Mucosa of rectum (tissue), 2 donors: Measurements from ENCODE around the gene ZBBX.
"Not testable (repeated sequence)": the region's sequence is repeated elsewhere in the genome, so short reads cannot be mapped to it uniquely, and the experiment has no call there.

Experiments
- H3K27ac ChIP-seq, 2 donors: one replicate each; pipeline ENCODE4 v1.7.0; 2013; ENCODE audit warnings: inconsistent platforms in 2 of 2, low read depth in 2 of 2, low read length in 2 of 2
- H3K27me3 ChIP-seq, 2 donors: one replicate each; pipeline ENCODE4 v1.7.0; 2013; ENCODE audit warnings: low read length in 2 of 2; ENCODE audit not compliant: control insufficient read depth in 2 of 2, insufficient read depth in 2 of 2
- H3K36me3 ChIP-seq, 2 donors: one replicate each; pipeline ENCODE4 v1.7.0; 2013; ENCODE audit warnings: low read length in 2 of 2; ENCODE audit not compliant: control insufficient read depth in 2 of 2, insufficient read depth in 2 of 2
- H3K4me1 ChIP-seq, 2 donors: one replicate each; pipeline ENCODE4 v1.7.0; 2013; ENCODE audit warnings: low read length in 2 of 2, mild to moderate bottlenecking in 1 of 2; ENCODE audit not compliant: control insufficient read depth in 2 of 2, insufficient read depth in 2 of 2
- H3K4me3 ChIP-seq, 2 donors: one replicate each; pipeline ENCODE4 v1.7.0; 2013; ENCODE audit warnings: low read length in 2 of 2
- H3K9ac ChIP-seq, 2 donors: one replicate each; pipeline ENCODE4 v1.7.0; 2013; ENCODE audit warnings: low read length in 2 of 2, low read depth in 1 of 2, mild to moderate bottlenecking in 1 of 2
- H3K9me3 ChIP-seq, 2 donors: one replicate each; pipeline ENCODE4 v1.7.0; 2013; ENCODE audit warnings: low read length in 2 of 2; ENCODE audit not compliant: control insufficient read depth in 2 of 2
- donor health status: healthy.
- donor health status: Normal muscosa, but diverticular disease.

Gene ZBBX, protein sequence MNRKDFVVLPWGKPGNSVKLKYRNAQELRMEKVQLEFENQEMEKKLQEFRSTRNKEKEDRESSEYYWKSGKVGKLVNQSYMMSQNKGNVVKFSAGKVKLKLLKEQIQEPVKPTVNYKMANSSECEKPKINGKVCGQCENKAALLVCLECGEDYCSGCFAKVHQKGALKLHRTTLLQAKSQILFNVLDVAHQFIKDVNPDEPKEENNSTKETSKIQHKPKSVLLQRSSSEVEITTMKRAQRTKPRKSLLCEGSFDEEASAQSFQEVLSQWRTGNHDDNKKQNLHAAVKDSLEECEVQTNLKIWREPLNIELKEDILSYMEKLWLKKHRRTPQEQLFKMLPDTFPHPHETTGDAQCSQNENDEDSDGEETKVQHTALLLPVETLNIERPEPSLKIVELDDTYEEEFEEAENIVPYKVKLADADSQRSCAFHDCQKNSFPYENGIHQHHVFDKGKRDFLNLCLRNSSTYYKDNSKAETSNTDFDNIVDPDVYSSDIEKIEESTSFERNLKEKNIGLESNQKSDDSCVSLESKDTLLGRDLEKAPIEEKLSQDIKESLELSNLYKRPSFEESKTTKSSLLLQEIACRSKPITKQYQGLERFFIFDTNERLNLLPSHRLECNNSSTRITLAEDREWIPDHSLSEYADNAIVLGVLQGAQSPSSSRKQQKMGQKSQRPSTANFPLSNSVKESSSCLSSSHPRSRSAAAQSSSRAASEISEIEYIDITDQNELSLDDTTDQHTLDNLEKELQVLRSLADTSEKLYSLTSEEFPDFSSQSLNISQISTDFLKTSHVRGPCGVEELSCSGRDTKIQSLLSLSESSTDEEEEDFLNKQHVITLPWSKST

GRCh38 chr3:167380004-167380689 is at the start of gene ZBBX:
TSS of gene ZBBX (minus strand) at chr3:167380297. CDS start at chr3:167372901, 7,396 bp downstream.
- Histone ChIP-seq H3K9me3 (no peaks in the 10 kb centered on the region), H3K4me1 (no peaks in the 10 kb centered on the region), H3K27ac (no peak within 1 kb of the TSS), H3K27me3 (no peaks in the 10 kb centered on the region), H3K4me3 (peak within 1 kb of the TSS; percentile 14 to 63), H3K9ac (no peak within 1 kb of the TSS), H3K36me3 (no peaks in the 10 kb centered on the region)

DNA sequence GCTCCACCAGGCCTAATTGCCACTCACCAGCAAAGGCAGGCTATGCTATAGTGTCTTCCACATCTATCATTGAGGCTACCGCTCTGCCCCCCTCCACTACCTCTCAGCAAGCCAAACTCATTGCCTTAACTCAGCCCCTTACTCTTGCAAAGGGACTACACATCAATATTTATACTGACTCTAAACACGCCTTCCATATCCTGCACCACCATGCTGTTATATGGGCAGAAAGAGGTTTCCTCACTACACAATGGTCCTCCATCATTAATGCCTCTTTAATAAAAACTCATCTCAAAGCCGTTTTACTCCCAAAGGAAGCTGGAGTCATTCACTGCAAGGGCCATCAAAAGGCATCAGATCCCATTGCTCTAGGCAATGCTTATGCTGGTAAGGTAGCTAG is 46.9 kb upstream of the ZBBX start:
- H3K4me1 ChIP-seq, H3K4me3 ChIP-seq, H3K27me3 ChIP-seq, H3K36me3 ChIP-seq, H3K9me3 ChIP-seq, H3K27ac ChIP-seq, H3K9ac ChIP-seq: not testable (repeated sequence)

GRCh38 chr3:167422396-167422795 is 42.3 kb upstream of the ZBBX start:
- H3K27me3 ChIP-seq, H3K36me3 ChIP-seq, H3K4me1 ChIP-seq, H3K4me3 ChIP-seq, H3K9ac ChIP-seq, H3K9me3 ChIP-seq, H3K27ac ChIP-seq: not testable (repeated sequence)

DNA sequence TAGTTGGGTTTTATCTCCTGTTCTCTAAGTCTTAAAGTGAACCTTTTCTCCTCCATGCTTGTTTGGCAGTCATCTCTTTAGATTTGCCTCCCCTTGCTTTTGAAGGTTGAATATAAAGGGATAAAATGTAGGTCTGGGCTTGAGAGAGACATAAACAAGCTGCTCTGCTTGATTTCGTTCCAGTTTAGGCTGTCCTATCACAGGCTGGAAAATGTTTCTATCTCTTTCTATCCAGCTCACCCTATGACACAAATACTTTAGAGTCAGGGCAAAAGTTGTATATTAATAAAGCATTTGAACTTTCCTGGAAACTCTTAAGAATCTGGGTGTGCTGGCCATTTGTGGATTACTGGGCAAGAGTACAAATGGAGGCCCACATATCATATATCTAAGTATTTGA is 29.5 kb upstream of the ZBBX start:
- Histone ChIP-seq H3K9me3 (no peaks in the 10 kb centered on the region), H3K4me1 (no peaks in the 10 kb centered on the region), H3K9ac (no peak overlapping the region), H3K4me3 (no peak overlapping the region), H3K27me3 (no peaks in the 10 kb centered on the region), H3K36me3 (no peaks in the 10 kb centered on the region), H3K27ac (no peak overlapping the region)

GRCh38 chr3:167406876-167407492 is 26.9 kb upstream of the ZBBX start:
- H3K27ac ChIP-seq: no peak overlapping the region
- H3K4me1 ChIP-seq: no peaks in the 10 kb centered on the region
- no peaks in the 10 kb centered on the region for H3K27me3 ChIP-seq
- H3K36me3 ChIP-seq: no peaks in the 10 kb centered on the region
- H3K9me3 ChIP-seq: no peaks in the 10 kb centered on the region
- H3K9ac ChIP-seq: no peak overlapping the region
- no peak overlapping the region for H3K4me3 ChIP-seq

- H3K36me3 ChIP-seq: no peaks in the 10 kb centered on the region
- H3K9me3 ChIP-seq: no peaks in the 10 kb centered on the region
- H3K9ac ChIP-seq: no peak overlapping the region
- no peaks in the 10 kb centered on the region for H3K27me3 ChIP-seq
- H3K4me1 ChIP-seq: no peaks in the 10 kb centered on the region
- no peak overlapping the region for H3K4me3 ChIP-seq
- H3K27ac ChIP-seq: no peak overlapping the region
These were observed 17.7 kb upstream of the ZBBX start for GRCh38 chr3:167397826-167398225.

DNA sequence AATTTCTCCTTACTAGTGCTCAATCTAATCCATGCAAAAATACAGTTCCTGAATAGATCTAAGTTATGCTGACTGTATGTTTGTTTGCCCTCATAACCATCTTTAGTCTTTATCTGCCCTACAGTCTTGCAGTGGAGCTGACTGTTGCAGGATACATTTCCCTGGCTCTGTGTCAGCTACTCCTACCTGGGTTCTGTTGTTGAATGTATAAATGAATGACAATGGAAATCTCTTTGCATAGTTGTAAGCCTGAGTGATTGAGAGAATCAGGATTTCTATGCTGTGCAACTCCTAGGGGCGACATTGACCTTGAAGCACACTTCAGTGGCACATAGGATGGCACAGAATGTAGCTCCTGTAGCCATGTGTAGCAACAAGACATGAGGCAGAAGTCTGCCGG is 16.0 kb upstream of the ZBBX start:
- Histone ChIP-seq H3K9ac (no peak overlapping the region), H3K36me3 (no peaks in the 10 kb centered on the region)

GRCh38 chr3:167394003-167394402 is 13.9 kb upstream of the ZBBX start:
- Histone ChIP-seq H3K4me3 (no peak overlapping the region), H3K27ac (no peak overlapping the region)

More for the DNA sequence above, 16.0 kb upstream of the ZBBX start:
- H3K4me3 ChIP-seq: no peak overlapping the region
- no peak overlapping the region for H3K27ac ChIP-seq
- no peaks in the 10 kb centered on the region for H3K27me3 ChIP-seq
- no peaks in the 10 kb centered on the region for H3K4me1 ChIP-seq
- no peaks in the 10 kb centered on the region for H3K9me3 ChIP-seq

DNA sequence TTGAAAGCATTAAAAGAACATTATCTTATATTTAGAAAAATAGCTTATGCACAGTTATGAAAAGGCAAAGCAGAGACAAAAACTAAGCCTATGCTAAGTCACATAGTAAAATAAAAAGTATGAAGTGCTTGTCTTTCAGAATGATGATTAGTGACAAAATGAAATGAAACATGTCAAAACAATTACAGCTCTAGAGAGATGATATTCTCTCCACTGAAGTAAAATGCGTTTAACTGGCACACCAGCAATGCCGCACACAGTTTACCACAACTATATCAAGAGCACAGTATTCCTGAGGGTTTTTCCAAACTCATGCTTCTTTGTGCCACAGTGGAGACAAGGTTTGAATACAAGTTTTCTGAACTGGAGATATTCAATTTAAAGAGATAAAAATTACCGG is 2.1 kb upstream of the ZBBX start:
- Histone ChIP-seq H3K9me3 (no peaks in the 10 kb centered on the region), H3K36me3 (no peaks in the 10 kb centered on the region), H3K27me3 (no peaks in the 10 kb centered on the region), H3K9ac (no peak overlapping the region), H3K27ac (no peak overlapping the region), H3K4me1 (no peaks in the 10 kb centered on the region), H3K4me3 (no peak overlapping the region)

More at GRCh38 chr3:167394003-167394402, 13.9 kb upstream of the ZBBX start:
- Histone ChIP-seq H3K4me1 (no peaks in the 10 kb centered on the region), H3K36me3 (no peaks in the 10 kb centered on the region), H3K9ac (no peak overlapping the region), H3K9me3 (no peaks in the 10 kb centered on the region), H3K27me3 (no peaks in the 10 kb centered on the region)
